Measurements from ENCODE around the gene UBE2F. TPM values are rescaled to one million over a fixed set of nuclear protein-coding genes. Genes with fewer than 3 reads are reported as not detected.

The UBE2F gene
- total and polyA plus RNA-seq, 2 of the 4 experiments (the other 2 are of a cell fraction) = 44.6 to 59.8 TPM

DNA sequence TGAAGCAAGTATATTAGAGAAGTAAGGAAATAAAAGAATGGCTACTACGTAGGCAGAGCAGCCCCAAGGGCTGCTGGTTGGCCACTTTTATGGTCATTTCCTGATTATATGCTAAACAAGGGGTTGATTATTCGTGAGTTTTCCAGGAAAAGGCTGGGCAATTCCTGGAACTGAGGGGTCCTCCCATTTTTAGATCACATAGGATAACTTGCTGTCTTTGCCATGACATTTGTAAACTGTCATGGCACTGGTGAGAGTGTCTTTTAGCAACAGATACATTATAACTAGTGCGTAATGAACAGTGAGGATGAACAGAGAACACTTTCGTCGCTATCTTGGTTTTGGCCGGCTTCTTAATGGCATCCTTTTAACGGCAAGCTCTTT is 2.6 kb upstream of the UBE2F start:
- H3K4me1 ChIP-seq (ENCODE audit: control insufficient read depth, insufficient read depth, low read length) = peaks cover 6% of the 10 kb centered on the region
- H4K8ac ChIP-seq (ENCODE audit: low read depth in 2 of 2, low read length in 2 of 2) = no peak overlapping the region
- H3K9me1 ChIP-seq (ENCODE audit: insufficient read depth, low read length) = peaks cover 16% of the 10 kb centered on the region
- peak overlapping the region; percentile 69; the same call in 1 of the 2 replicates for H2AK5ac ChIP-seq (ENCODE audit: low read depth, low read length)
- H2AFZ ChIP-seq (replicated peaks; ENCODE audit: low read length, poor library complexity) = no peak overlapping the region
- no peak overlapping the region for H2BK120ac ChIP-seq (ENCODE audit: low read depth, low read length)
- H3K56ac ChIP-seq (ENCODE audit: extremely low read depth, insufficient read depth, low read length) = no peak overlapping the region
- no peak for DNase-seq
- no peak overlapping the region for H2BK20ac ChIP-seq (ENCODE audit: low read depth, low read length)
- dilution Hi-C loops (cut with HindIII; ENCODE audit: low sequenced_read_pairs, unreplicated experiment) = no loop called here
- BruUV-seq (replicated peaks) = no TSS peak
- H3K9me3 ChIP-seq (ENCODE audit: control insufficient read depth, insufficient read depth, low read length) = peaks cover 17% of the 10 kb centered on the region
- ChIA-PET POLR2A (ENCODE audit: unreplicated experiment) (no interaction called here), CTCF (no interaction called here)
- no peak overlapping the region for H3K4ac ChIP-seq (ENCODE audit: low read depth, low read length)
- H3K4me3 ChIP-seq (ENCODE audit: insufficient read depth, low read depth, low read length) = no peak overlapping the region
- no peak for TF ChIP-seq CEBPB (IDR thresholded peaks at IDR 0.05; ENCODE audit: low read depth, low read length)
- no peak for TF ChIP-seq USF2 (IDR thresholded peaks at IDR 0.05; ENCODE audit: low read depth, low read length)
- TF ChIP-seq NFE2L2 (IDR thresholded peaks at IDR 0.05; ENCODE audit: low read depth, low read length) = no peak
- TF ChIP-seq SMC3 (IDR thresholded peaks at IDR 0.05; ENCODE audit: low read depth, low read length) = no peak
- no peak for TF ChIP-seq RCOR1 (IDR thresholded peaks at IDR 0.05; ENCODE audit: insufficient replicate concordance, low read length)
- TF ChIP-seq MAFK (IDR thresholded peaks at IDR 0.05; ENCODE audit: low read depth, low read length) = no peak
- no peak for TF ChIP-seq RAD21 (IDR thresholded peaks at IDR 0.05; ENCODE audit: low read length)
- TF ChIP-seq RFX5 (IDR thresholded peaks at IDR 0.05; ENCODE audit: low read depth, low read length) = no peak
- no peak for TF ChIP-seq POLR2A (IDR thresholded peaks at IDR 0.05; ENCODE audit: low read depth, low read length)
- TF ChIP-seq CHD1 (IDR thresholded peaks at IDR 0.05; ENCODE audit: low read depth, low read length) = no peak
- TF ChIP-seq FOS (IDR thresholded peaks at IDR 0.05; ENCODE audit: low read depth, low read length) = no peak
- H3K4me2 ChIP-seq (ENCODE audit: low read depth, low read length) = no peak overlapping the region
- H4K91ac ChIP-seq (ENCODE audit: insufficient read depth, low read depth, low read length) = no peak overlapping the region
- no peak overlapping the region for H3K27ac ChIP-seq (ENCODE audit: insufficient read depth, low read length)
- no peak overlapping the region for H3K14ac ChIP-seq (replicated peaks; ENCODE audit: low read depth, low read length)
- no peak overlapping the region for H4K5ac ChIP-seq (ENCODE audit: low read depth, low read length)
- H3K23ac ChIP-seq (ENCODE audit: low read depth, low read length) = no peak overlapping the region
- WGBS, 2 experiments (ENCODE audit: extremely low coverage in 2 of 2, insufficient read length in 1 of 2) = 65% methylated on average over 2 of the region's 7 CpGs; no CpG with 5 or more reads in 1 of the 2 experiments
- ATAC-seq (ENCODE audit: low read depth) = no peak
- no peak overlapping the region for H3K9ac ChIP-seq (ENCODE audit: low read depth, low read length)
- in situ Hi-C loops (cut with MboI; ENCODE audit: low sequenced_read_pairs) = no loop called here
- no peaks in the 10 kb centered on the region for H3K36me3 ChIP-seq (ENCODE audit: control insufficient read depth, insufficient read depth, low read length)
- H2BK15ac ChIP-seq (ENCODE audit: low read depth, low read length) = no peak overlapping the region
- H4K20me1 ChIP-seq (ENCODE audit: insufficient read depth, low read length) = peaks cover 18% of the 10 kb centered on the region
- no peak overlapping the region for H3K18ac ChIP-seq (ENCODE audit: low read depth, low read length)
- no peak overlapping the region for H2BK5ac ChIP-seq (ENCODE audit: low read depth, low read length, poor library complexity, severe bottlenecking)
- no peaks in the 10 kb centered on the region for H3K27me3 ChIP-seq (ENCODE audit: control insufficient read depth, insufficient read depth, low read length)
- H3K79me1 ChIP-seq (ENCODE audit: low read depth in 1 of 2, low read length in 2 of 2) = peaks cover 8 to 19% of the 10 kb centered on the region in 2 experiments; a peak in 3 of 4 replicates
- H2AK9ac ChIP-seq (replicated peaks; ENCODE audit: low read depth, low read length, poor library complexity) = no peak overlapping the region
- intact Hi-C loops (cut with micrococcal nuclease) = no loop called here
